Activated naive CD8-positive, alpha-beta T cell treated with anti-CD3 and anti-CD28 coated beads, Interleukin-2, amount 10 ng/mL, durations not matched to agents 7 days and 5 days (primary cell): ENCODE data around the gene PRKG1. TPM values are rescaled to one million over a fixed set of nuclear protein-coding genes. Genes with fewer than 3 reads are reported as not detected.
"Not testable (repeated sequence)": the region's sequence is repeated elsewhere in the genome, so short reads cannot be mapped to it uniquely, and the experiment has no call there.

Experiments
- ATAC-seq: fragments of 150-1000 bp; cut with Tn5 transposase; one replicate; pipeline ENCODE4 v1.10.0; 2021; ENCODE audit warnings: low read depth, moderate library complexity
- POLR2A ChIA-PET: fragments of 350-600 bp; sonication (Branson Sonifier 250); formaldehyde crosslinking; loops from one replicate; lab custom pipeline; 2021; ENCODE audit warnings: antibody characterized with exemption; lab: Charles Lee
- DNase-seq: peaks from one replicate; pipeline ENCODE4 v3.0.0; 2021
- H3K27ac Mint-ChIP-seq: one replicate; pipeline ENCODE4 v1.8.0; 2022; ENCODE audit warnings: mild to moderate bottlenecking, mixed read lengths
- H3K27me3 Mint-ChIP-seq: one replicate; pipeline ENCODE4 v1.8.0; 2022; ENCODE audit warnings: mild to moderate bottlenecking, moderate library complexity, mixed read lengths
- H3K36me3 Mint-ChIP-seq: one replicate; pipeline ENCODE4 v1.8.0; 2021; ENCODE audit warnings: mild to moderate bottlenecking, mixed read lengths
- H3K4me1 Mint-ChIP-seq: one replicate; pipeline ENCODE4 v1.8.0; 2021; ENCODE audit warnings: mixed read lengths
- H3K4me3 Mint-ChIP-seq: one replicate; pipeline ENCODE4 v1.8.0; 2022; ENCODE audit warnings: mild to moderate bottlenecking, moderate library complexity, mixed read lengths
- H3K9me3 Mint-ChIP-seq: one replicate; pipeline ENCODE4 v1.8.0; 2021; ENCODE audit warnings: mixed read lengths
- total RNA-seq, 2 experiments: library from RNA; stranded (reverse); gene quantifications; one replicate each; pipeline ENCODE4 v1.2.3, GENCODE V29; 2021

PRKG1 gene
- total RNA-seq, 2 experiments from 2014 or later, result not detected

DNA sequence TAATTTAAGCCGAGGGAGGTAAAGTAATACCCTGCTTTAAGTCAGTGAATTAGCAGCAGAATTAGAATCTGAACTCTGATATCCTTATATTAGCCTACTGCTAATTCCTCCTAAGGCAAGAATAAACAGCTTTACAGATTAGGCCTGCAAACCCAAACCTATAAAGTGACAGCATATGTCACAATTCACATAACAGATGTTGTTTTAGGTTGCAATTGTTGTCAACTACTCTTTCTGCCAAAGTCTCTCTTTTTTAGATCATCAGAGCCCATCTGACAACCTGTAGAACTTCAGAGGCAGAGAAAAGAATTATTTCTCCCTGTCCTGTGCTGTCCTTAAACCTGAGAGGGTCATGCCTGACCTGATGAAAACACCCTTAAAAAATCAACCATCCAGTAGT is 167.2 kb downstream of the PRKG1 start:
- DNase-seq, result no peak
- no peaks in the 10 kb centered on the region for H3K4me1 Mint-ChIP-seq
- H3K9me3 Mint-ChIP-seq, result no peaks in the 10 kb centered on the region
- no peak overlapping the region for H3K4me3 Mint-ChIP-seq
- no peaks in the 10 kb centered on the region for H3K36me3 Mint-ChIP-seq
- no peaks in the 10 kb centered on the region for H3K27me3 Mint-ChIP-seq
- no peak overlapping the region for H3K27ac Mint-ChIP-seq
- no peak for ATAC-seq
- POLR2A ChIA-PET, result no interaction called here

DNA sequence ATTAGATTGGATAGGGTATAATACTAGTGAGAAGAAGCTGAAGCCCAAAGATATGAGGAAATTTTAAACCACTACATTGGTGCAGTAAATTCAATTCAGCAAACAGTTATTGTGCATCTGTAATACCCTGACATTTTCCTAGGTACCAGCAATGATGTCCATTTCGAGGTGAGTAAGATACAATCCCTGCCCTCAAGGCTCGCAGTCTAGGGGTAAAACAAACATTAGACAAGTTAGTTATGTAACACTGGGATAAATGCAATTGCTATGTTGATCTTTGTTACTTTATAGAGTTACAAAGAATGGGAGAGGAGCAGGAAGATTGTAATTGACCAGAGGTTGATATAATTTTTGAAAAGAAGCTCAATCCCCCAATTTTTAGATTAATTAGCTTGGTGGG is 168.1 kb downstream of the PRKG1 start:
- H3K4me1 Mint-ChIP-seq, result no peaks in the 10 kb centered on the region
- H3K27ac Mint-ChIP-seq, result no peak overlapping the region
- ATAC-seq (no peak), DNase-seq (no peak)
- POLR2A ChIA-PET, result no interaction called here
- no peaks in the 10 kb centered on the region for H3K27me3 Mint-ChIP-seq
- no peaks in the 10 kb centered on the region for H3K9me3 Mint-ChIP-seq
- no peaks in the 10 kb centered on the region for H3K36me3 Mint-ChIP-seq
- H3K4me3 Mint-ChIP-seq, result no peak overlapping the region

- ATAC-seq, result no peak
- H3K36me3 Mint-ChIP-seq, result no peaks in the 10 kb centered on the region
- no peak overlapping the region for H3K4me3 Mint-ChIP-seq
- H3K4me1 Mint-ChIP-seq, result no peaks in the 10 kb centered on the region
- no peaks in the 10 kb centered on the region for H3K9me3 Mint-ChIP-seq
- no peak for DNase-seq
- H3K27ac Mint-ChIP-seq, result no peak overlapping the region
- POLR2A ChIA-PET, result no interaction called here
- no peaks in the 10 kb centered on the region for H3K27me3 Mint-ChIP-seq
These were observed 170.0 kb downstream of the PRKG1 start for GRCh38 chr10:51244309-51244708.

GRCh38 chr10:51244748-51245490 is 170.6 kb downstream of the PRKG1 start:
- Mint-ChIP-seq H3K4me3 (no peak overlapping the region), H3K9me3 (no peaks in the 10 kb centered on the region), H3K27ac (no peak overlapping the region), H3K4me1 (no peaks in the 10 kb centered on the region), H3K36me3 (no peaks in the 10 kb centered on the region), H3K27me3 (no peaks in the 10 kb centered on the region)
- POLR2A ChIA-PET, result no interaction called here
- ATAC-seq (no peak), DNase-seq (no peak)

DNA sequence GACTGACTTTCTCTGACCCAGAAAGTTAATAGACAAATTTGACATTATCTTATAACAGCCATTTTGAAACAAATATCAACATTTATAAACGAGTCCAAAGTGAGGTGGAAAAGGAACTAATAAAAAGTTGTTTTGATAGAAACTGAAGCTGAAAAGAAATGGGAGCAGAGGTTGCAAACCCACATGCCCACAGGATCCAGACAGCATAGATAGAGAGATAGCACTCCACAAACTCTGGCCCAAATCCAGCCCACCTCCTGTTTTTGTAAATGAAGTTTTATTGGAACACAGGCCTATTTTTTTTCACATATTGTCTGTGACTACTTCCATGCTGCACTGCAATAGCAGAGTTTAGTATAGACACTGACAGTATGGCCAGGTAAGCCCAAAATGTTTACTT is 171.9 kb downstream of the PRKG1 start:
- Mint-ChIP-seq H3K27me3 (no peaks in the 10 kb centered on the region), H3K36me3 (no peaks in the 10 kb centered on the region), H3K27ac (no peak overlapping the region), H3K9me3 (no peaks in the 10 kb centered on the region), H3K4me3 (no peak overlapping the region), H3K4me1 (no peaks in the 10 kb centered on the region)
- DNase-seq (no peak), ATAC-seq (no peak)
- POLR2A ChIA-PET, result no interaction called here

DNA sequence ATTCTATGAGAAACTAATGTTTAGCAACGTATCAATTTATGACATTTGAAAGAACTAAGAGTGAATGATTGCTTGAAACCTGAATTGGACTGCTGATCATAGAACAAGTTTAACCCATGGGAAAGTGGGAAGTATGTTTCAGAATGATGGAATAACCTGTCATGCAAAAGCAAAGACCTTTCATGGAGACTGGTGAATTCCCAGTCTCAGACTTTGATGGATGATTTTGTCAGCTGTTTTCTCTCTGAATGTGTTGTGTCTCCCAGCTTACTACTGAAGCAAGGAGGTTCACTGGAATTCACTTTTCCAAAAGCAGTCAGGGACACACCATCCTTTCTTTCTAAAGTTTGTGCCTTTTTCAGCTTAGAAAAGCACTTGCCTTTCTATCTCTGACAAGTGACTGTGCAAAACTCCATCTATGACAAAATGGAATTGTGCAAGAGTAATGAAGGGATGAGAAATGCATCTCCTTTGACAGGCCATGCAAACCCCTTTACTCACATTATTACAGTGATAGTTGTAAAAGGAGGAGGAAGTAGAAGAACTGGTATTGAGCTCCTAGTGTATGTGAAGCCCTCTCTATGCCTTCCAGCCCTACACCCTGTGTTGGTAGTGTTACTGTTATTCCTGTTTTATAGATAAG is 176.1 kb downstream of the PRKG1 start:
- DNase-seq, result no peak
- H3K4me1 Mint-ChIP-seq, result no peaks in the 10 kb centered on the region
- no peaks in the 10 kb centered on the region for H3K27me3 Mint-ChIP-seq
- no peak overlapping the region for H3K4me3 Mint-ChIP-seq
- no peak for ATAC-seq
- POLR2A ChIA-PET, result no interaction called here
- H3K36me3 Mint-ChIP-seq, result no peaks in the 10 kb centered on the region
- H3K27ac Mint-ChIP-seq, result no peak overlapping the region
- H3K9me3 Mint-ChIP-seq, result no peaks in the 10 kb centered on the region

GRCh38 chr10:51251110-51251509 is 176.8 kb downstream of the PRKG1 start:
- Mint-ChIP-seq H3K27ac (no peak overlapping the region), H3K4me1 (no peaks in the 10 kb centered on the region), H3K27me3 (no peaks in the 10 kb centered on the region), H3K36me3 (no peaks in the 10 kb centered on the region), H3K4me3 (no peak overlapping the region), H3K9me3 (no peaks in the 10 kb centered on the region)
- ATAC-seq, result no peak
- POLR2A ChIA-PET, result no interaction called here
- no peak for DNase-seq

GRCh38 chr10:51255381-51255780 is 181.1 kb downstream of the PRKG1 start:
- ATAC-seq, result no peak
- POLR2A ChIA-PET, result no interaction called here
- Mint-ChIP-seq H3K4me3 (no peak overlapping the region), H3K27me3 (no peaks in the 10 kb centered on the region), H3K36me3 (no peaks in the 10 kb centered on the region), H3K4me1 (no peaks in the 10 kb centered on the region), H3K27ac (no peak overlapping the region), H3K9me3 (no peaks in the 10 kb centered on the region)
- DNase-seq, result no peak

DNA sequence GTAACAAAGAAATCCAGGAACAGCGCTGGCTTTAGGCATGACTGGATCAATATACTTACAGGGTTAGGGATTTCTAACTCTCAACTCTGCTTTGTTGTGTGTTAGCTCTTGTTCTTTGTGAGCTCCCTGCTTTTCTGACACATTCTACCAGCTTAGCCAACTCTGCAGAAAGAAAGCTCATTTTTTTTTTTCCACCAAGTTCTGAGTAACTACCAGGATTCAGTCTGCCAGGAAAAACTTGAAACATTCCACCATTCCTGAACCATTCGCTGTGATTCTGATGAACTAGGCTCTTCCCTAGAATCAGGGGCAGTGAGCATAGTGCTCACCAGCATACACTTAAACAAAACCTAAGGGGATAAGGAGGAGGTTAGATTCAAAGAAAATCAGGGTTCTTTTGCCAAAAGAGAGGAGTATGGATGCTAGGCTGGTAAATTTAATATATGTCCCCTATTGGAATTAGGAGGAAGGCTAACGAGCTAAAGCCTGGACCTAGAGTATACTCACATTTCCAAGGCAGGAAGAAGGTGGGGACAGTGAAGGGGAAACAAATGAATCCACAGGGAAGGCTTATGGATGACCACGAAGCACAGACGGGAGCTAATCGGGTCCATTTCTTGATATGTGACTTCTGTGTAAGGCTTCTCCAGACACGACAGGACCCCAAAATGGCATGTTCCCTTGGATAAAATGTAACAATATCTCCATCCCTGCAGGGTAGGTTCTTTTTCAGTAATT is 183.4 kb downstream of the PRKG1 start:
- no peaks in the 10 kb centered on the region for H3K27me3 Mint-ChIP-seq
- no peaks in the 10 kb centered on the region for H3K36me3 Mint-ChIP-seq
- H3K27ac Mint-ChIP-seq, result no peak overlapping the region
- DNase-seq (no peak), ATAC-seq (no peak)
- H3K4me1 Mint-ChIP-seq, result no peaks in the 10 kb centered on the region
- POLR2A ChIA-PET, result no interaction called here
- no peak overlapping the region for H3K4me3 Mint-ChIP-seq
- peaks cover 1% of the 10 kb centered on the region for H3K9me3 Mint-ChIP-seq

GRCh38 chr10:51260376-51260775 is 186.1 kb downstream of the PRKG1 start:
- ATAC-seq (no peak), DNase-seq (no peak)
- H3K9me3 Mint-ChIP-seq, result peaks cover 1% of the 10 kb centered on the region
- H3K27me3 Mint-ChIP-seq, result no peaks in the 10 kb centered on the region
- H3K36me3 Mint-ChIP-seq, result no peaks in the 10 kb centered on the region
- POLR2A ChIA-PET, result no interaction called here
- H3K4me3 Mint-ChIP-seq, result no peak overlapping the region
- H3K4me1 Mint-ChIP-seq, result no peaks in the 10 kb centered on the region
- H3K27ac Mint-ChIP-seq, result no peak overlapping the region

DNA sequence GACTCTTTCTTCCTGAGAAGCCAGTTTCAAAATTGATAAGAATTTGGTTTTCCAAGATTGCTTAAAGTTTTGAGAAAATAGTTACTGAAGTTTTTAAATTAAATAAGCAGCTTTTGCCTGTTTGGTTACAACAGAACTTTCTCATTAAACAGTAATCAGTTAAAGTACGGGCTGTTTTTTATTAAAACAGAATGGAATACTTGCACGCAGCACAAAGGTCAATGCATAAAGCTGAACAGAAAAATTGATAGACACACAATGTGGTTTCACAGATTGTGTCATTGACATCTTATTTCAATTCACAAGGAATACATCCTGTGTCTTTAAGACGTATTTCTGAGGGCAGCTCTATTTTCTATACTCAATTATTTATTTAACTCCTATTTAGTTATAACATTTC is 192.2 kb downstream of the PRKG1 start:
- H3K9me3 Mint-ChIP-seq, result peaks cover under 1% of the 10 kb centered on the region
- H3K36me3 Mint-ChIP-seq, result no peaks in the 10 kb centered on the region
- H3K27me3 Mint-ChIP-seq, result peaks cover 2% of the 10 kb centered on the region
- no peak overlapping the region for H3K4me3 Mint-ChIP-seq
- DNase-seq (no peak), ATAC-seq (no peak)
- POLR2A ChIA-PET, result no interaction called here
- no peak overlapping the region for H3K27ac Mint-ChIP-seq
- H3K4me1 Mint-ChIP-seq, result no peaks in the 10 kb centered on the region

DNA sequence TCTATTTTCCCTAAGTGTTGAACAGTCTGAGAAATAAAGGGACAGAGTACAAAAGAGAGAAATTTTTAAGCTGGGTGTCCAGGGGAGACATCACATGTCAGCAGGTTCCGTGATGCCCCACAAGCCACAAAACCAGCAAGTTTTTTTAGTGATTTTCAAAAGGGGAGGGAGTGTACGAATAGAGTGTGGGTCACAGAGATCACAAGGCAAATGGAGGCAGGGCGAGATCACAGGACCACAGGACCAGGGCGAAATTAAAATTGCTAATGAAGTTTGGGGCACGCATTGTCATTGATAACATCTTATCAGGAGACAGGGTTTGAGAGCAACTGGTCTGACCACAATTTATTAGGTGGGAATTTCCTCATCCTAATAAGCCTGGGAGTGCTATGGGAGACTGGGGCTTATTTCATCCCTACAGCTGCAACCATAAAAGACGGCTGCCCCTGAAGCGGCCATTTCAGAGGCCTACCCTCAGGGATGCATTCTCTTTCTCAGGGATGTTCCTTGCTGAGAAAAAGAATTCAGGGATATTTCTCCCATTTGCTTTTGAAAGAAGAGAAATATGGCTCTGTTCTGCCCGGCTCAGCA is 193.8 kb downstream of the PRKG1 start:
- H3K4me3 Mint-ChIP-seq, H3K36me3 Mint-ChIP-seq, H3K4me1 Mint-ChIP-seq, H3K9me3 Mint-ChIP-seq, H3K27me3 Mint-ChIP-seq, DNase-seq, ATAC-seq, H3K27ac Mint-ChIP-seq, POLR2A ChIA-PET: not testable (repeated sequence)

DNA sequence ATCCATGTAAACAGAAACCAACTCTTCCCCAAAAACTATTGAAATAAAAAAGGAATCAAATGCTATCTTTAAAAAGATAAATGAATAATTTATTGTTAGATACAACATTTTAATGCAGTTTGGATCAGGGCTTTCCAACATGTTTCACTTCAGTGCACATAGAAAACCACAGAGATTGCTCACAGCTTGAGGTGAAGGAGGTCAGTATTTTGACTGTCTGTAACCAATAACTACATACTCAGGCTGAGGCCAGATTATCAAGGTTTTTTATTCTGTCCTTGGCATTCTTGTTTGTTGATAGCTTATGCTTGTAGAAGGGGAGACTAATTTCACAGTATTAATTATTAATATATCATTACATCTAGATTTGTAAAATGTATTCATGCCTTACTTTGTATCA is 195.5 kb downstream of the PRKG1 start:
- POLR2A ChIA-PET, result no interaction called here
- ATAC-seq (no peak), DNase-seq (no peak)
- Mint-ChIP-seq H3K4me1 (no peaks in the 10 kb centered on the region), H3K9me3 (no peaks in the 10 kb centered on the region), H3K36me3 (no peaks in the 10 kb centered on the region), H3K4me3 (no peak overlapping the region), H3K27ac (no peak overlapping the region), H3K27me3 (peaks cover 2% of the 10 kb centered on the region)
